GM12878 (cell line): ENCODE measurements around the gene ZBTB3. TPM values are rescaled to one million over a fixed set of nuclear protein-coding genes. Genes with fewer than 3 reads are reported as not detected.

Experiments
- ATAC-seq: fragments of 200-7000 bp; cut with Tn5 transposase; 3 replicates; pipeline ENCODE4 v1.9.1; 2020; ENCODE audit warnings: mild to moderate bottlenecking, moderate library complexity
- Bru-seq: library from RNA; stranded (reverse); fragments of 400-500 nt; gene quantifications from one replicate; lab custom pipeline; 2021; lab: Mats Ljungman, UMichigan
- BruChase-seq, 2 experiments: library from RNA; stranded (reverse); fragments of 400-500 nt; gene quantifications; one replicate each; lab custom pipeline; 2021; lab: Mats Ljungman, UMichigan
- BruUV-seq: library from RNA; stranded (reverse); fragments of 400-500 nt; replicated peaks from 2 replicates; lab custom pipeline; 2021; lab: Mats Ljungman, UMichigan
- CTCF ChIA-PET: fragments of 300-600 bp; sonication (Branson Sonifier 250); formaldehyde crosslinking; extraction: SDS; loops from one replicate; lab custom pipeline; 2021; ENCODE audit warnings: inconsistent platforms; lab: Yijun Ruan, JAX
- POLR2A ChIA-PET: fragments of 350-600 bp; formaldehyde crosslinking; extraction: SDS; loops from one replicate; lab custom pipeline; 2021; ENCODE audit warnings: inconsistent platforms; lab: Charles Lee
- RAD21 ChIA-PET: fragments of 300-600 bp; sonication (Branson Sonifier 250); formaldehyde crosslinking; loops from one replicate; lab custom pipeline; 2023; ENCODE audit warnings: antibody characterized with exemption; ENCODE audit not compliant: unreplicated experiment; lab: Charles Lee
- SMC1A ChIA-PET: fragments of 300-600 bp; sonication (Branson Sonifier 250); formaldehyde crosslinking; loops from one replicate; lab custom pipeline; 2023; ENCODE audit not compliant: unreplicated experiment, uncharacterized antibody; lab: Charles Lee
- DNase-seq: peaks from one replicate; pipeline ENCODE4 v3.0.0-alpha.2; 2011; ENCODE audit warnings: low read depth, low spot score
- FAIRE-seq: peaks from 3 replicates; lab custom pipeline; 2011; peaks lifted over from hg19 to GRCh38; lab: Jason Lieb, UNC
- H2AFZ ChIP-seq: 2 replicates; pipeline ENCODE4 v1.6.0; 2011; ENCODE audit warnings: low read depth, low read length, control low read depth; ENCODE audit not compliant: control insufficient read depth
- H3K27ac ChIP-seq: 2 replicates; pipeline ENCODE4 v1.5.1; 2011; ENCODE audit warnings: control low read depth; ENCODE audit not compliant: control insufficient read depth, insufficient read depth
- H3K27me3 ChIP-seq, 2 experiments: replicated peaks in 1 of 2; 2 replicates each; pipeline versions ENCODE4 v1.6.0 to v1.6.1; 2011; ENCODE audit warnings: low read length in 1 of 2; ENCODE audit not compliant: control insufficient read depth in 2 of 2, insufficient read depth in 2 of 2
- H3K36me3 ChIP-seq, 2 experiments: 2 replicates each; pipeline ENCODE4 v1.5.1; 2011; ENCODE audit warnings: low read length in 1 of 2; ENCODE audit not compliant: control insufficient read depth in 2 of 2, insufficient read depth in 2 of 2
- H3K4me1 ChIP-seq: 2 replicates; pipeline ENCODE4 v1.6.1; 2011; ENCODE audit warnings: mild to moderate bottlenecking, low read length, moderate library complexity, mixed read lengths; ENCODE audit not compliant: control insufficient read depth, insufficient read depth
- H3K4me2 ChIP-seq: 2 replicates; pipeline ENCODE4 v1.6.0; 2011; ENCODE audit warnings: control low read depth; ENCODE audit not compliant: control insufficient read depth, insufficient read depth
- H3K4me3 ChIP-seq: fragments of 200-600 bp; sonication (generic); 2 replicates; pipeline ENCODE4 v1.5.1; 2016
- H3K79me2 ChIP-seq: 2 replicates; pipeline ENCODE4 v1.6.0; 2011; ENCODE audit warnings: low read length; ENCODE audit not compliant: control insufficient read depth, insufficient read depth
- H3K9ac ChIP-seq: 2 replicates; pipeline ENCODE4 v1.8.0; 2011; ENCODE audit warnings: low read length, control low read depth, mixed read lengths; ENCODE audit not compliant: control insufficient read depth, insufficient read depth
- H3K9me3 ChIP-seq: replicated peaks from 3 replicates; pipeline ENCODE4 v1.5.1; 2011; ENCODE audit warnings: mild to moderate bottlenecking, low read length; ENCODE audit not compliant: control insufficient read depth, insufficient read depth
- H4K20me1 ChIP-seq: 2 replicates; pipeline ENCODE4 v1.6.0; 2011; ENCODE audit not compliant: control insufficient read depth, insufficient read depth
- BMI1 ChIP-seq: fragments of 450-650 bp; IDR thresholded peaks from 2 replicates; pipeline ENCODE4 v1.6.1; 2016; ENCODE audit warnings: mild to moderate bottlenecking, moderate library complexity, borderline replicate concordance
- ETV6 ChIP-seq, 2 experiments: fragments of 450-650 bp in 1 of 2; IDR thresholded peaks in 1 of 2; conservative IDR thresholded peaks in 1 of 2; 2 replicates each; pipeline ENCODE4 v1.6.1; 2014; ENCODE audit warnings: antibody characterized with exemption in 1 of 2, borderline replicate concordance in 1 of 2, low read depth in 1 of 2, mild to moderate bottlenecking in 1 of 2, moderate library complexity in 1 of 2
- MEF2A ChIP-seq: IDR thresholded peaks from 2 replicates; pipeline ENCODE4 v1.6.1; 2011; ENCODE audit warnings: low read depth, mild to moderate bottlenecking, low read length, moderate library complexity; ENCODE audit not compliant: insufficient read depth
- NBN ChIP-seq: fragments of 450-650 bp; IDR thresholded peaks from 2 replicates; pipeline ENCODE4 v1.6.1; 2016
- NFXL1 ChIP-seq: fragments of 450-650 bp; IDR thresholded peaks from 2 replicates; pipeline ENCODE4 v1.6.1; 2017; ENCODE audit warnings: antibody characterized with exemption, mild to moderate bottlenecking, borderline replicate concordance
- STAT1 ChIP-seq: fragments of 450-650 bp; conservative IDR thresholded peaks from 2 replicates; pipeline ENCODE4 v1.6.1; 2014; ENCODE audit warnings: antibody characterized with exemption, mild to moderate bottlenecking
- TAF1 ChIP-seq: IDR thresholded peaks from 2 replicates; pipeline ENCODE4 v1.6.1; 2011; ENCODE audit warnings: mild to moderate bottlenecking, low read depth, low read length, borderline replicate concordance
- TCF12 ChIP-seq: IDR thresholded peaks from 2 replicates; pipeline ENCODE4 v1.6.1; 2011; ENCODE audit warnings: low read depth, mild to moderate bottlenecking, low read length
- TCF7 ChIP-seq: IDR thresholded peaks from 2 replicates; pipeline ENCODE4 v1.6.1; 2014; ENCODE audit warnings: antibody characterized with exemption, borderline replicate concordance
- WGBS: methylation state at CpG from one replicate; pipeline ENCODE4 v1.1.6; 2016; ENCODE audit warnings: low lambda C conversion rate; ENCODE audit not compliant: insufficient replicate concordance, insufficient coverage; ENCODE audit errors: missing lambda C conversion rate; 5-methylcytosine and 5-hydroxymethylcytosine counted together
- in situ Hi-C: fragments of 300-500 bp; cut with MboI; formaldehyde crosslinking; loops from 9 replicates; pipeline ENCODE4 v1.14.3; 2018; ENCODE audit warnings: mixed read lengths
- intact Hi-C: fragments of 100-400 bp; cut with micrococcal nuclease; formaldehyde crosslinking; loops from one replicate; pipeline ENCODE4 v1.14.2; 2022; ENCODE audit not compliant: unreplicated experiment
- long read RNA-seq, 2 experiments: library from polyadenylated mRNA; unstranded; transcript quantifications; one replicate each; pipeline ENCODE4 v2.0.0, GENCODE V29; 2019 to 2020
- polyA minus RNA-seq, 3 experiments: library from RNA; depleted of rRNA, polyadenylated mRNA; stranded (reverse); fragments of >200 nt; gene quantifications; 2 replicates each; pipeline ENCODE4 v1.2.3, GENCODE V29; 2011
- polyA plus RNA-seq, 11 experiments: library from polyadenylated mRNA; depleted of rRNA in 4 of 11; unstranded in 6 of 11; stranded (reverse) in 5 of 11; fragments of >200 nt; fragmentation: Nextera tagmentation in 4 of 11; fragmentation: Illumina TruSeq in 1 of 11; extraction: Ambion mirVana in 4 of 11; extraction: Trizol in 1 of 11; gene quantifications; 1 replicate in 1 of 11; 2 replicates in 10 of 11; pipeline versions ENCODE4 v1.2.1 to v1.2.3, GENCODE V29; 2011 to 2016; ENCODE audit warnings: inconsistent platforms in 2 of 11, missing spikeins in 2 of 11, low read depth in 1 of 11
- total RNA-seq, 4 experiments: library from RNA; depleted of rRNA in 3 of 4; stranded (reverse); fragments of >200 nt in 3 of 4; fragmentation: Illumina TruSeq in 1 of 4; extraction: Trizol in 1 of 4; gene quantifications; 2 replicates each; pipeline versions ENCODE4 v1.2.1 to v1.2.3, GENCODE V29; 2013 to 2021
- TF ChIP-seq, protein P1 (sequence below): IDR thresholded peaks from 2 replicates; pipeline ENCODE4 v1.6.1; 2012; ENCODE audit warnings: low read length, inconsistent platforms
- TF ChIP-seq, protein P2 (sequence below): fragments of 450-650 bp; IDR thresholded peaks from 2 replicates; pipeline ENCODE4 v1.6.1; 2018; ENCODE audit warnings: borderline replicate concordance, mild to moderate bottlenecking; ENCODE audit not compliant: partially characterized antibody

Gene ZBTB3
- total RNA-seq (2013; cell fraction: nucleolus; rRNA removed), result 9.0 and 10.2 TPM in 2 replicates
- total RNA-seq (2014; rRNA removed), result 7.7 and 8.8 TPM in 2 replicates
- 4.7 and 4.8 TPM in 2 replicates for total RNA-seq (2014; rRNA removed; fragmentation: Illumina TruSeq; extraction: Trizol)
- total RNA-seq (2021), result 7.1 and 7.4 TPM in 2 replicates
- polyA plus RNA-seq (2011; ENCODE audit: low read depth), result 2.6 TPM
- 4.8 TPM in 2 replicates for polyA plus RNA-seq (2011; rRNA removed)
- polyA plus RNA-seq (2011; cell fraction: cytosol; rRNA removed), result 6.8 and 7.6 TPM in 2 replicates
- polyA plus RNA-seq (2011; cell fraction: nucleus; rRNA removed), result 4.1 and 4.8 TPM in 2 replicates
- 3.8 and 5.8 TPM in 2 replicates for polyA plus RNA-seq (2012)
- polyA plus RNA-seq (2014; fragmentation: Illumina TruSeq; extraction: Trizol), result 0.95 and 2.0 TPM in 2 replicates
- 1 to 10 TPM; 1.4 to 1.9 TPM for polyA plus RNA-seq (2014; fragmentation: Nextera tagmentation; extraction: Ambion mirVana)
- 4.7 and 5.1 TPM in 2 replicates for polyA plus RNA-seq (2014; rRNA removed)
- polyA plus RNA-seq (2016; fragmentation: Nextera tagmentation; extraction: Ambion mirVana), result 1 to 10 TPM; 4.6 to 4.7 TPM
- polyA minus RNA-seq (2011; rRNA and poly(A)+ RNA removed), result 8.2 and 13.2 TPM in 2 replicates
- 3.1 and 3.2 TPM in 2 replicates for polyA minus RNA-seq (2011; cell fraction: cytosol; rRNA and poly(A)+ RNA removed)
- polyA minus RNA-seq (2011; cell fraction: nucleus; rRNA and poly(A)+ RNA removed), result 3.5 and 6.1 TPM in 2 replicates
- percentile 64 among the genes with signal in this experiment for Bru-seq, nascent RNA
- BruChase-seq, experiment 1, labeled RNA remaining after a 6-hour chase, result percentile 50 among the genes with signal in this experiment
- percentile 61 among the genes with signal in this experiment for BruChase-seq, experiment 2, labeled RNA remaining after a 2-hour chase
- long read RNA-seq, experiment 1, result 0 reads
- long read RNA-seq, experiment 2, result 0 reads

DNA sequence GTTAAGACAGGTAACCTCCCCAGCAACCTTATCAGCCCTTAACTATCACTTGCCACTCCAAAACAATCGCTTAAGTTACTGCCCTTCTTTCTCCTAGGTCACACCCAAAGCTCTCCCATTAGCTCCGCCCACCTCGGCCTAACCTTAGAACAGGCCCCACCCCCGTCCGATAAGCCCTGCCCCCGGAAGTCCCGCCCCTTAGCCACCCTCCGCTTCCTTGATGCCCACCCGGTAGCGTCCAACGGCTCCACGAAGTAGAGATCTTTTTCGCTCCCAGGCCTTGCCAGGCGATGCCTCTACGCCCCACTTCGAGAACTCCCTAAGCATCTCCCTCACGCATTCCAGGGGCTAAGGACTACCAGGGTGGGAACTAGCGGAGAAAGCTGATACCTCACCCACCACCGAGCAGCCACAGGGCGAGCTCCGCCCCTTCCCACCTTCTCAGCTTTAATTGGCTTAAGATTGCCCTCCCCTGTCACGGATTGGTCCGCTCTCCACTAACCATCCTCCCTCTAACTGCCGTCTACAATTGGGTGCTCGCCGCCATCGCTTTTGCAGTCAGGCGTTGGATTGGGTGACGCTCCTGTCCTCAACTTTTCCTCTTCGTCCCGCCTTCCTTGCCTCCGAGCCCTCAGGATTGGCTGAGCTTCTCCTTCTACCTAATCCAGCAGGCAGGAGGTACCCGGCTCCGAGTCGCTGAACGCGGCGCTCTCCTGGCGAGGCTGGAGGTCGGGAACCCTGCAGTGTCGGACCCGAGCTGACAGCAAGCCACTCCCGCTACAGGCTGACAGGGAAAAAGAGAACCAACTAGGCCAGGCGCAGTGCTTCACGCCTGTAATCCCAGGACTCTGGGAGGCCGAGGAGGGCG lies at the start of gene ZBTB3:
ZBTB3 (minus strand) TSS at position 425 of the 868 bp plus-strand sequence. CDS start 496 bp downstream, outside the sequence.
- Histone ChIP-seq H2AFZ (peak within 1 kb of the TSS; percentile 98), H3K4me3 (peak within 1 kb of the TSS; percentile 85), H4K20me1 (no peaks in the 10 kb centered on the region), H3K4me2 (peak within 1 kb of the TSS; percentile 96), H3K36me3 (no peaks in the 10 kb centered on the region), H3K9me3 (no peaks in the 10 kb centered on the region), H3K4me1 (peaks cover 6% of the 10 kb centered on the region), H3K27me3 (no peaks in the 10 kb centered on the region), H3K9ac (peak within 1 kb of the TSS; percentile 78), H3K79me2 (no peaks in the 10 kb centered on the region; the same call in 1 of the 2 replicates), H3K27ac (peak within 1 kb of the TSS; percentile 92)
- under 1% methylated on average over 43 of the region's 47 CpGs for WGBS
- no TSS peak for BruUV-seq
- FAIRE-seq, result peak; percentile 100
- intact Hi-C loops, result loop anchor here (1.0 kb wide), 1 partner anchor 27 kb away; the partner anchor contains the start of gene HNRNPUL2
- in situ Hi-C loops, result no loop called here
- ChIA-PET POLR2A (interaction anchor here (0.5 to 4.6 kb wide), 44 partner anchors 8 to 810 kb away, joined by 3 to 70 read pairs (median 4); partner anchors contain the start of genes B3GAT3, C11orf98, CSKMT and EEF1G), CTCF (interaction anchor here (0.6 to 3.5 kb wide), 20 partner anchors 8 to 329 kb away, joined by 3 to 42 read pairs (median 4); partner anchors contain the start of genes B3GAT3, HNRNPUL2, TAF6L and TTC9C), RAD21 (interaction anchor here (0.6 to 2.1 kb wide), 23 partner anchors 8 to 347 kb away, joined by 3 to 44 read pairs (median 5); partner anchors contain the start of genes C11orf98, CSKMT, HNRNPUL2 and MTA2), SMC1A (interaction anchor here (0.5 to 3.5 kb wide), 22 partner anchors 8 to 197 kb away, joined by 3 to 27 read pairs (median 4); partner anchors contain the start of genes HNRNPUL2, STX5, TAF6L and TTC9C)
- ATAC-seq, result peak; percentile 99
- peak; percentile 99 for DNase-seq
- TF ChIP-seq, protein P1, sequence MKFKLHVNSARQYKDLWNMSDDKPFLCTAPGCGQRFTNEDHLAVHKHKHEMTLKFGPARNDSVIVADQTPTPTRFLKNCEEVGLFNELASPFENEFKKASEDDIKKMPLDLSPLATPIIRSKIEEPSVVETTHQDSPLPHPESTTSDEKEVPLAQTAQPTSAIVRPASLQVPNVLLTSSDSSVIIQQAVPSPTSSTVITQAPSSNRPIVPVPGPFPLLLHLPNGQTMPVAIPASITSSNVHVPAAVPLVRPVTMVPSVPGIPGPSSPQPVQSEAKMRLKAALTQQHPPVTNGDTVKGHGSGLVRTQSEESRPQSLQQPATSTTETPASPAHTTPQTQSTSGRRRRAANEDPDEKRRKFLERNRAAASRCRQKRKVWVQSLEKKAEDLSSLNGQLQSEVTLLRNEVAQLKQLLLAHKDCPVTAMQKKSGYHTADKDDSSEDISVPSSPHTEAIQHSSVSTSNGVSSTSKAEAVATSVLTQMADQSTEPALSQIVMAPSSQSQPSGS, result no peak
- TF ChIP-seq STAT1, result no peak
- TF ChIP-seq, protein P2, sequence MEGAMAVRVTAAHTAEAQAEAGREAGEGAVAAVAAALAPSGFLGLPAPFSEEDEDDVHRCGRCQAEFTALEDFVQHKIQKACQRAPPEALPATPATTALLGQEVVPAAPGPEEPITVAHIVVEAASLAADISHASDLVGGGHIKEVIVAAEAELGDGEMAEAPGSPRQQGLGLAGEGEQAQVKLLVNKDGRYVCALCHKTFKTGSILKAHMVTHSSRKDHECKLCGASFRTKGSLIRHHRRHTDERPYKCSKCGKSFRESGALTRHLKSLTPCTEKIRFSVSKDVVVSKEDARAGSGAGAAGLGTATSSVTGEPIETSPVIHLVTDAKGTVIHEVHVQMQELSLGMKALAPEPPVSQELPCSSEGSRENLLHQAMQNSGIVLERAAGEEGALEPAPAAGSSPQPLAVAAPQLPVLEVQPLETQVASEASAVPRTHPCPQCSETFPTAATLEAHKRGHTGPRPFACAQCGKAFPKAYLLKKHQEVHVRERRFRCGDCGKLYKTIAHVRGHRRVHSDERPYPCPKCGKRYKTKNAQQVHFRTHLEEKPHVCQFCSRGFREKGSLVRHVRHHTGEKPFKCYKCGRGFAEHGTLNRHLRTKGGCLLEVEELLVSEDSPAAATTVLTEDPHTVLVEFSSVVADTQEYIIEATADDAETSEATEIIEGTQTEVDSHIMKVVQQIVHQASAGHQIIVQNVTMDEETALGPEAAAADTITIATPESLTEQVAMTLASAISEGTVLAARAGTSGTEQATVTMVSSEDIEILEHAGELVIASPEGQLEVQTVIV, result peak; percentile 82
- no peak for TF ChIP-seq NFXL1
- TF ChIP-seq NBN, result peak; percentile 90
- no peak for TF ChIP-seq ETV6 (conservative IDR thresholded peaks at IDR 0.05 in 1 of 2, IDR thresholded peaks at IDR 0.05 in 1 of 2; ENCODE audit: borderline replicate concordance in 1 of 2, low read depth in 1 of 2)
- no peak for TF ChIP-seq TCF7
- no peak for TF ChIP-seq MEF2A
- TF ChIP-seq TCF12, result no peak
- peak; percentile 63; the same call in 1 of the 2 replicates for TF ChIP-seq TAF1
- no peak for TF ChIP-seq BMI1
